Ecto neural progenitor cell (in vitro differentiated cells): ENCODE measurements around the gene HSFX1.
"Not testable (repeated sequence)": the region's sequence is repeated elsewhere in the genome, so short reads cannot be mapped to it uniquely, and the experiment has no call there.

ENCODE experiments used
- DNase-seq: peaks from one replicate; pipeline ENCODE4 v3.0.0-alpha.2; 2018; ENCODE audit warnings: low spot score

The HSFX1 gene, protein sequence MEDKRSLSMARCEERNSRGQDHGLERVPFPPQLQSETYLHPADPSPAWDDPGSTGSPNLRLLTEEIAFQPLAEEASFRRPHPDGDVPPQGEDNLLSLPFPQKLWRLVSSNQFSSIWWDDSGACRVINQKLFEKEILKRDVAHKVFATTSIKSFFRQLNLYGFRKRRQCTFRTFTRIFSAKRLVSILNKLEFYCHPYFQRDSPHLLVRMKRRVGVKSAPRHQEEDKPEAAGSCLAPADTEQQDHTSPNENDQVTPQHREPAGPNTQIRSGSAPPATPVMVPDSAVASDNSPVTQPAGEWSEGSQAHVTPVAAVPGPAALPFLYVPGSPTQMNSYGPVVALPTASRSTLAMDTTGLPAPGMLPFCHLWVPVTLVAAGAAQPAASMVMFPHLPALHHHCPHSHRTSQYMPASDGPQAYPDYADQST

DNA sequence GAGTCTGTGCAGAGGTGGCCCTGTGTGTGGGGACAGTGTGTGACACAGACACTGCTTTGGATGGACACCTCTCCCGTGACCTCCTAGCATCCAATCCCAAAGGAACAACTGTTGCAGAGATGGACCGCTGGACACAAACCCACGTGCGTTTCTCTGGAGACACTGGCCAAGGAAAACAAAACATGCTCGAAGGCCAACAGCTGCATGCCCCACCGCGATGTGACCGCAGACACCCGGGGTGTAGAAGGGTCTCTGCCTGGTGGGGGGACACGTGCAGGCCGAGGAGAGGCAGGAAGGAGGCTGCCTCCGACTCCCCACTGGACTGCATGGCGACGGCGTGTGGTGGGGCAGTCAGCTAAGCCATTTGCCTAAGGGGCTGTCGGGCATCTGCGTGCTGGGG is at the start of gene HSFX1:
HSFX1 (plus strand) TSS at position 301 of the 400 bp plus-strand sequence. CDS start 614 bp downstream, outside the sequence.
- not testable (repeated sequence) for DNase-seq

DNA sequence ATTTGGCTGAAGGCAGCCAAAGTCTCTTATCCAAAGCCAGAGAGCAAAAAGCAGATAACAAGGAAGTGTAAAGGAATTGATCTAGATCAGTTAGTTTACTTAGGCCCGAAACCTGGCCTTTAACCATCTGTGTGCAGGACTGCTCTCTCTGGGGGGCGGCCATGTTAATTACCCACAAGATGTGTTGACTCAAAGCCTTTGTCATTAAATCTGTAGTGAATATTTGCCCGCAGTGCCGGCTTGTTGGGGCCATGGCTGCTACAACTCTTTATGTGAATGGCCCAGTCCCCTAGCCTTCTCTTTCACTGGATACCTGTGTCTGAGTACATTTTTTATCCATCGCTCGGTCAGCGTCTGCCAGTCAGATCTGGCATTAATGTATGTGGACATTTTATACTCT is 46.6 kb upstream of the HSFX1 start:
- not testable (repeated sequence) for DNase-seq

DNA sequence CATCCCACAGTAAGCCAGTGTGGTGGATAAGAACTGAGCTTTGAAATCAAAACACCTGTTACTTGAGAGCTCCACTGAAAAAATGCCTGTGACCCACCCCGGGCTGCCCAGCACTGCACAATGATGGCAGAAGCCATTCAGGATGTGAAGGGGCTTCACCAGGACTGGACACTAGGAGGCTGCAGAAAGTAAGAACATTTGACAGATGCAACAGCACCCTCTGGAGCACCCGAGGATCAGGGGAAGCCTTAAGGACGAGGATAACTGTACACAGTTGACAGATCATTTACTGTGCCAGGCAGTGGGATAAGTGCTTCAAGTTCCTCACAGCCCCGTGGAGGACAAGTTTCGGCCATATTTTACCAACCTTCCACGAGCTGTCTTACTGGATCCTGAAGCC is 31.6 kb upstream of the HSFX1 start:
- DNase-seq: not testable (repeated sequence)

DNA sequence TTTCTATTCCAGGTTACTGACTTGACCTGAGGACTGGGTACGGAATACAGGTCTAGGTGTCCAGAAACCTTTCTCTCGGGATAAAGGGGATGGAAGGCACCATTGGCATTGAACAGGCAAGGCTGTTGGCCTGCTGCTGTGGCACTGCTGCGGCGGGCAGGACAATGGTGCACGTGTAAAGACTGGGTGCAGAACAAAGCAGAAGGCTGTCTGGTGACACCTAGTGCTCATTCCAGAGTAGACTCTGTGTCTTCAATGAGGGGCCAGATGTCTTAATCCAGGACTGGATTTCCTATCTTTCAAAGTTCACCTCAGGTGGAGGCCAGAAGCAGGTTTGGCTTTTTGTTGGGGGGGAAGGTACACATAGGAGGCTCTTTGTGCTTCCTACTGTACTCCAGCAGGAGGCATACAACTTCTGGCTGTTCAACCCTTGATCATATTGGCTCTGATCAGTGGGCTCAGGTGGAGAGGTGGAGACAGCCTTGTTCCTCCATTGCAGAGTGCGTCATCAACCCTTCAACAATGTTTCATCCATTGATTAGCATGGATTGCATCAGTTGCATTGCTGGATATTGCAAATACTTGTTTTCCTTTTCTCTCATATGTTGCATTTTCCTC is 27.4 kb upstream of the HSFX1 start:
- DNase-seq: not testable (repeated sequence)

DNA sequence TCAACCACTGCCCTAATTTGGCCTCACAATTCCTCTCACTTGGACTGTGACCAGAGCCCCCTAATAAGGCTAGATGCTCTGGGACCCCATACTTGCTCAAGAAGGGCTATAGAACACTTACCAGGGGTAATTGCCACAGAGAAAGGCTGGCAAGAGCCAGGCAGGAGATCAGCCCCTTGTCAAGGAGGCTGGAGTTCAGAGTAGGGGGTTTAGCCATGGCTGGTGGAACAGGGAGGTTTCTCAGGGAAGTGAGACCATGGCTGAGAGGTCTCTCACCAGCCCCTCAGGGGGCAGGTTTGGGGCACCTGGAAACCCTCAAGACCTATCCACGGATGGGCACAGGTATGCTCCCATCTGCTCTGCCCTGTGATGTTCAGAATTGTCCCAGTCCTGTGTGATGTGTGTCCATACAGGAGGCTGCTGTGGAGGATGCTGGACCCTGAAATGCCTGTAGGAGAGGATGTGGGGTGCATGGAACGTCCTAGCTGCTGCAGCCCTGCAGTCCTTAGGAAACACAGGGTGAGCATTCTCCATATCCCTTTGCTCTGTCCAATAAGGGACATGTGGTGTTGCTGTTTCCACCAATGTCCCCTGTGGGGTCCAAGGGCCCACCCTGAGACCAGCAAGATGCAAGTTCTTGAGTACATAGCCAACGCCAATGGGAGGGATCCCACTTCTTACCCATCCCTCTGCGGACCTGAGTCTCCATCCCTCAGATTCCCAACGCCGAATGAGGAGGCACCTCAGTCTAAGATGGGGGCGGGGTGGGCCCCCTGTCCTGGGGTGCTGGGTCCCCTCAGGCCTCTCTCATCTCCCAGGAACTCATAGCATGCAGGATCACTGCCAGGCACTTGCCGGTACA is 16.4 kb upstream of the HSFX1 start:
- no peak for DNase-seq

DNA sequence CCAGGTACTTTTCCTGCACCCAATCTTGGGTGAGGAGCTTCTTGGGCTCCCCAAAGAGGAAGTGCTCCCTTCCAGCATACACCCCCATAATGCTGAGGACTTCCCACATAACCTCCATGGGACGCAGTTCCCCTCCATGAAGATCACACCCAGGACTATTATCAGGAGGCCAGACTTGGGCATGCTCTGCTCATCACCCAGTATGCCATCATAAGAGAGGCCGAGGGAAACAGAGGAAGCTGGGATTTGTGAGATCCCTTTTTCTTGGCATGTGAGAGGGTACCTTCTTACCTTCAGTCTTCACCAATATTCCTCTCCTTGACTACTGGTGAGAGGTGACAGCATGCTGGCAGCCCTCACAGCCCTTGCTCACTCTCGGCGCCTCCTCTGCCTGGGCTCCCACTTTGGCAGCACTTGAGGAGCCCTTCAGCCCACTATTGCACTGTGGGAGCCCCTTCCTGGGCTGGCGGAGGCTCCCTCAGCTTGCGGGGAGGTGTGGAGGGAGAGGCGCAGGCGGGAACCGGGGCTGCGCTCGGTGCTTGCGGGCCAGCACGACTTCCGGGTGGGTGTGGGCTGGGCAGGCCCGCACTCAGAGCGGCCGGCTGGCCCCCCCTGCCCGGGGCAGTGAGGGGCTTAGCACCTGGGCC is 15.7 kb upstream of the HSFX1 start:
- DNase-seq: no peak

DNA sequence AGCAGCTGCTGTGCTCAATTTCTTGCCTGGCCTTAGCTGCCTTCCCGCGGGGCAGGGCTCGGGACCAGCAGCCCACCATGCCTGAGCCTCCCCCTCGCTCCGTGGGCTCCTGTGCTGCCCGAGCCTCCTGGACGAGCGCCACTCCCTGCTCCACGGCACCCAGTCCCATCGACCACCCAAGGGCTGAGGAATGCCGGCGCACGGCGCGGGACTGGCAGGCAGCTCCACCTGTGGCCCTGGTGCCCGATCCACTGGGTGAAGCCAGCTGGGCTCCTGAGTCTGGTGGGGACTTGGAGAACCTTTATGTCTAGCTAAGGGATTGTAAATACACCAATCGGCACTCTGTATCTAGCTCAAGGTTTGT is 15.2 kb upstream of the HSFX1 start:
- not testable (repeated sequence) for DNase-seq

DNA sequence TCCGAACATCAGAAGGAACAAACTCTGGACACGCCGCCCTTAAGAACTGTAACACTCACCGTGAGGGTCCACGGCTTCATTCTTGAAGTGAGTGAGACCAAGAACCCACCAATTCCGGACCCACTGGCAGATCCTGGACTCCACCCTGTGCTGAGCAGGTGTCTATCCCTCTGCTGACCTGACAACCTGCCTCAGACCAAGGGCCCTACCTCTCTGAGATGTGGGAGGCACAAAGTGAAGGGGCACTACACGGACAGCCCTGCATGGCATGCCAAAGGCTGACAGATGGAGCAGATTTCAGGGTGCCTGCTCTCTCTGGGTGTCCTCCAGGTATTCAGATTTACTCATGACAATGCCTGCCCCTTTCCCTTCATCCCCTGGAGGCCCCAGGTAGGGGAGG is 14.0 kb upstream of the HSFX1 start:
- DNase-seq: no peak

DNA sequence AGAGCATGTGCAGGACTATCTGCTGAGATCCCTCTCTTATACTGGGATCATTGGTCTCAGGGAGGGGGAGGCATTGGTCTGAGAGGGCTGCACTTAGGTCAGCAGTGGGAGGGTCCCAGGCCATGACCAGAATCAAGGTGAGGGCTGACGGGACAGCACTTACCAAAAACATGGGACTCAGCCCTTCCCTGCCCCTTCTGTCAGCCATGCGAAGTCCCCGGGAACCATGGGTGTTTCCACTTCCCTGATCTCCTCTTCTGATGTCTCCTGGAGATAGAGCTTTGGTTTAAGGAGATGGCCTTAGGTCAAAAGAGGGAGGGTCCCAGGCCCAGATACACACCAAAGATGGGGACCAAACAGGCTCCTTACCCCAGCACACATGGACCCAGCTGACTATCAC is 12.9 kb upstream of the HSFX1 start:
- no peak for DNase-seq

DNA sequence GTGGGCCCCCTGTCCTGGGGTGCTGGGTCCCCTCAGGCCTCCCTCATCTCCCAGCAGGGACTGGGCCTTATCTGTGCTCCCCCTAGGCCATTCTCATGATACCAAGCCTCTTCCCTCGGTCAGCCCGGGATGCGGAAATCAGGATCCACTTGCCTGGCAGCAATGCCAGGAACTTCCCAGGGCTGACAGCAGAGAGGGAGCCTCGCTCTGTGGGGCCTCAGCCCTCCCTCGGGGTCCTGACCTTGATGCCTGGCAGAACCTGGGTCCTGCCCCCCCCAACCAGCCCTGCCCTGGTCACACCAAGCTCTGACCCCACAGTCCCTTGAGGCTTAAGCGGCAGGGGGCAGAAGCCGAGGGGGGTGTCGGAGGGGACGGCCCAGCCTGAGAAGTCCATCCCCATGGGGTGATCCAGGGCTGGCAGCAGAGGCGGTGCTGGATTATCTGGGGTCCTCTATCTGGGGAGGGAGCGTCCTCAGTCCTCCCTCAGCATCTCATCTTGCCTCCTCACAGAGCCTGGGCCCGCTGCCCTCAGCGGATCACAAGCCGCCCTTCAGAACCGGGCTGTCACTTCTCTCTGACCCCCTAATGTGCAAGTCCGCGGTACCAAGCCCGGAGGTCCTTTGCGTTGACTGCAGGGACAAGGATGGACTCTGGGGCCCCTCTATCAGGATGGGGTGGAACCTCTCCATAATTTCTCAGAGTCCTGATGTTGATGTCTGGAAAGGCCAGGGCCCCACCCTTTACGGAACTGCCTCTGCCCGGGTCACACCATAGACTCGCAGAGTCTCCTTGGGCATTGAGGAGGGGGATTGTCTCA is 11.8 kb upstream of the HSFX1 start:
- not testable (repeated sequence) for DNase-seq

DNA sequence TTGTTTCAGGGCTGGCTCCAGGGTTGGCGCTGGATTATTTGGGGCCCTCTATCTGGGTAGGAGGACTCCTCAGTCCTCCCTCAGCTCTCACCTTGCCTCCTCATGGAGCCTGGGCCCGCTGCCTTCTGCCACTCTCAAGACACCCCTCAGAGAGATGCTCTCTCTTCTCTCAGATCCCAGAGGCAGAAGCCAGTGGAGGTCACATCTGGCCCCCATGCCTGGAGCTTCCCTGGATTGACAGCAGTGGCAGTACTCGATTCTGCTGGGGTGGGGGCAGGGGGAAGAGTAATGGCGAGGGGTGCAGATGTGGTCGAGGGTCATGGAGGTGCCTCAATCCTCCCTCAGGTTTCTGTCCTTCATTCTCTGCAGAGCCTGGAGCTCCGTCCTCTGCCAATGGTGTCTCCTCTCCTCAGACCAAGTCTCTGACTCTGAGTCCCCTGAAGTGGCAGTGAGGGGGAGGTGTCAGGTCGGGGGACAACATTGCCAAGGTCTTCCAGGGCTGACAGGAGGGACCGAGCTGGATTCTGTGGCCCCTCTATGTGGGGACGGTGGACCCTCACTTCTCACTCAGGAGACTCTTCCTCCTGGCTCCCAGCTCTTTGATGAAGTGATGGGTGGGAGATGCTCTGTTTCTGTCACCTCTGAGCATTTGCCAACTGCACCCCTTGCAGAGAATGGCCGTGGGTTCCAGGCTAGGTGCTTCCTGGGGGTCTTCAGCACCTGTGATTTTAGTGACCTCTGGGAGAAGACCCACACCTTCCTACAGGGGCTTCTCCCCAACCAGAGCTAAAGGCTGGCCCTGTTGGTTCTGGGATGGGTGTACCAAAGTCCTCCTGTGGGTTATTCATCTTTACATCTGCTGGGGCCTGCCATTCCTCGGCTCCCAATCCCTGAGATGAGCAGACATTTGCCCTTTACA is 10.9 kb upstream of the HSFX1 start:
- no peak for DNase-seq

DNA sequence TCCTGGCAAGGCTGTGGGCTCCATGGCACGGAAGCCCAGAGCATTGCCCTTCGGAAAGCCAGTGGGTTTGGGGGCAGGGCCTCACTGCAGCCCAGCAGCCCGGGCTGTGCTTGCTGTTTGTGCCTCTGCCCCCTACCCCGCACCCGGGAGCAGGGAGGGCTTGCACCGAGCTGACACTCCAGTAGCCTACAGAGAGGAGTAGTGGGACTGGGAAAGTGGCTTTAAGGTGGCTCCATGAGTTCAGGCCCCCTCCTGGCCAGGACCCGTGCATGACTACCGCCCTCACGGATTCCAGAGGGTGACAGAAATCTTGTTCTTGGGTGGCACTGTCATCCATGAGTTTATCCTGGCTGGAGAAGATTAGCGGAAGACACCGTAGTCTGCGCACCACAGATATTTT is 3.5 kb upstream of the HSFX1 start:
- not testable (repeated sequence) for DNase-seq

DNA sequence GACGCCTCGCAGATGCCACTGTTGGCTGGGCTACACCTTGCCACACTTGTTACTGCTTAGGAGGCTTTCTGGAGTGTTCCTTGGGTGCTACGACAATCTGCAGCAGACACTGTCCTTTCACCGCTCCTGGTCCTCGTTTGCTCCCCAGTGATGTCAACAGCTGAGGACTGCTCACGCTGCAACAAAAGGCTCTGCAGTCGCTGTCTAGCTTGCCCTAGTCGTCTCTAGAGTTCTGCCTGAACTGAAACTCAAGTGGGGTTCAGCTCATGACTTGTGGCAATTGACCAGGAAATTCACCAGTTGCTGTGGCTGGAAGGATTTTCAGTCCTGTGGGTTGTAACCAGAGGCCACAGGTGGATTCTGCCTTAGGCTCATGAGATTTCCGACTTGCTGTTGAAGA is 842 bp upstream of the HSFX1 start:
- DNase-seq: not testable (repeated sequence)

DNA sequence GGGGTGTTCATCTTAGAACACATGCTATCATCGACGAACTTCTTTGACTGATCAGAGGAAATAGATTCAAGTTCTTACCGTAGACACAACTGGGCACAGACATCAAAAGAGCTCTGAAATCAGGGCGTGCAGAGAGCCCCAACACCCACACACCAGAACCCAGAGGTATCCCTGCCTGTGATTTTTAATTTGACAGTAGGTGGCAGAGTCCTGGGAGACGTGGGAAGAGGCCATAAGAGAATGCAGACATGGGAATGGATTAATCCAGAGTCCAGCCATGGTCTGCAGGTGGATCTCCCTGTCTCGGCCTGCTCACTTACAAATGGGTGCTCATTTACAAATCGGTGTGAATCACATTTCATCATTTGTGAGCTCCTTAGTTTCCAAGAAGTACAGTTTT is 4.1 kb downstream of the HSFX1 start:
- DNase-seq: not testable (repeated sequence)

DNA sequence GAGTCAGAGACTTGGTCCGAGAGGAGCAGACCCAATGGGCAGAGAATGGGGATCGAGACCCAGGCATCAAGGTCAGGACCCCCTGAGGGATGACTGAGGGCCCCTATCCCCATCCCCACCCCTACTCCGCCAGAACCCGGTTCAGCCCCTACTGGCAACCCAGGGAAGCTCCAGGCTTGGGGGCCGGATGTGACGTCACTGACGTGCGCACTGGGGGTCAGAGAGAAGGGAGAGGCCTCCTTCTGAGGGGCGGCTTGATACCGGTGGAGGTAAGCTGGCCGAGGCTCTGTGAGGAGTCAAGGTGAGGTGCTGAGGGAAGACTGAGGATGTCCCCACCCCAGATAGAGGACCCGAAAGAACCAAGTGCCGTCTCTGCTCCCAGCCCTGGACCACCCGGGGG is 7.9 kb downstream of the HSFX1 start, which contains the start of gene MAGEA9:
MAGEA9 (plus strand) TSS at position 204 of the 400 bp plus-strand sequence. CDS start 4,281 bp downstream, outside the sequence.
- not testable (repeated sequence) for DNase-seq

DNA sequence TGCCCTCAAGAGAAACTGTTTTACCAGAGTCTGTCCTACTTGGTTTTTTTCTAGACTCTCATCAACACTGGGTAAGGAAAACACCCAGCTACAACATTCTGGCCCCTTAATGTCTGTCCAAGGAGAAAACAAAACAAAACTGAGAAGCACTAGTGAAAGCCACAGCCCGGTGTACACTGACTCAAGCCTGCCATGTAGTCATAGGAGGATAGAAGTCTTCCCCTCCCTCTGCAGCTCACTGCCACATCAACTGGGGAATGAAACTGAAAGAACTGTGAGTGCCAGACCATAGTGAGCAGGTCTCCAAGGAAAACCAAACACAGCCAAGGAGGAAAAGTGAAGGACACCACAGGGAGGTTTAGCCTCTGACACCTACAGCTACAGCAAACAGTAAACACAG is 21.7 kb downstream of the HSFX1 start:
- not testable (repeated sequence) for DNase-seq

DNA sequence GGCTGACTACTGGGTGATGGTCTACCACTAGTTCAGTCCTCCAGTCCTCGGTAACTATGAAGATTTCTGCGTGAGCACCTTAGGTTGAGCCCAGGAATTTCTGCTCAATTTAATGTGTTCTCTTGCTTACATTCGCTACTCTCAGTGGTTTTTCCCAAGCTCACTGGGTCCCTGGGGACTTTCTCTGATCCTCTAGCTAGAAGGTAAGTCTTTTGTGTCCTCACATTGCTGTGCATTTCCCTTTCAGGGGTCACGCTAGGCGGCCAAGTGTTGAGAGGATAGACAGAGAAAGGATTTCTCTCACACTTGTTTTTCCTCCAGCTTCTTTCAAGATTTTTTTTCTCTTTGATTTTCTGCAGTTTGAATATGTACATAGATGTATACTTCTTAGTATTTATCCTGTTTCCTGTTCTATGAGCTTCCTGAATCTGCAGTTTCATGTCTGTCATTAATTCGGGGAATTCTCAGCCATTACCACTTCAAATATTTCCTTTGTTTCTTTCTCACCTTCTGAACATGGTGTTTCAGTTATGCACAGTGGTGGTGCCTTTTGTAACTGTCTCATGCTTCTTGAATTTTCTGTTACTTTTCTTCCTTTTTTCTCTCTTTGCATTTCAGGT is 25.3 kb downstream of the HSFX1 start:
- no peak for DNase-seq

DNA sequence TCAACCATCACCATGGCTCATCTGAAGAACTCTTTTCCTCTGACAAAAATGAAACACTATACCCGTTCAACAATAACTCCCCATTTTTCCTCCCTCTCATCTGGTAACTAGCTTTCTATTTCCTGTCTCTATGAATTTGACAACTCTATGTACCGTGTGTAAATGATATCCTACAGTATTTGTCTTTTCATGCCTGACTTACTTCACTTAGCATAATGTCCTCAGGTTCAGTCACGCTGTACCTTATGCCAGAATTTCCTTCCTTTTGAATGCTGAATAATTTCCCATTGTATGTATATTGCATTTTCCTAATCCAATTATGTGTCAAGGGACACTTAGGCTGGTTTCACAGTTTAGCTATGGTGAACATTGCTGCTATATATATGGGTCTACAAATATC is 26.1 kb downstream of the HSFX1 start:
- no peak for DNase-seq

DNA sequence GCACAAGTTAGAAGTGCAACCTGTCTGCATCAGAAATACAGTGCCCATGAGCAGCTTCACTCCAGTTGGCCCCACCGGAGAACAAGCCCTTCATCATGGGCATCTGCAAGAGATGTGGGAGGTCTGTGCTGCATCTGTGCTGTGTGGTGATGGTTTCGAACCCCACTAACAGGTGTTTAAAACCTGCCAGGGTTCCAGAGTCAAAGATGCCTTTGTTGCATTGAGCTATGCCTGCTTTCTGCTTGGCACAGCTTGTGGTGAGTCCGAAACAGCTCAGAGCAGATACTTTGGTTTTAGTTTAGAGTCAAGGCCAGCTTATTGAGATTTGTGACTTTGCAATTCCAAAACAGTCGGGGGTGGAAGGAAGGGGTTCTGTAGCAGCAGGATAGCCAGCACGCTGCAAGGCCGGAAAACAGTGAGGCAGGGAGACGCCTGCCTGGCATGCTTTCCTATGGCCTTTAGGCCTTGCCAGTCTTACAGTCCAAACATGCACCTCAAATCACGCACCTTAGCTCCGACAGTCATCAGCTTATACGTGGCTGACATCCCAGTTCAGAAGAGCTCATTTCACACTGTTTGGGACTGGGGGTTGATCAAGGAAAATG is 29.7 kb downstream of the HSFX1 start:
- no peak for DNase-seq
